ENCODE measurements around the gene RFTN1. TPM values are rescaled to one million over a fixed set of nuclear protein-coding genes. Genes with fewer than 3 reads are reported as not detected.
"Not testable (repeated sequence)": the region's sequence is repeated elsewhere in the genome, so short reads cannot be mapped to it uniquely, and the experiment has no call there.

RFTN1 gene
- total RNA-seq, 4 donors from 2014 or later: 11.2 to 39.5 (median 25.6) TPM

DNA sequence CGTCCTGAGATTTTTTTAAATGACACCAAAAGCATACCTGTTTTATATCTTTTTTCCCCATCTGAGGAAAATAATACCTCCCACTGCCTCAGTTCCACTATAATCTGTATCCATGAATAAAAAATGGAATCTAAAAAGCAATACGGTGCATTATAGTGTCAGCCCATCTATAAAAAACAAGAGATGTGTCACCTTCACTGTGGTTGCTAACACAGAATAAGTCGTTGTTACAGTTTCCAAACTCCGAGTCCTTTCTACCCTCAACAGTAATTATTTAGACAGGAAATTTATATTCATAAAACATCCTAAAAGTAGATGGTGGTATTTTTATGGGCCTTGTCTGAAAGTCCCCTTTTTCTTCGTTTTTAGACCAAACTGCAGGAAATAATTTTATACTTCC is 19.4 kb downstream of the RFTN1 start:
- no peak overlapping the region for H3K4me3 ChIP-seq (ENCODE audit: low read depth, poor library complexity, severe bottlenecking)
- no peak for TF ChIP-seq POLR2A (IDR thresholded peaks at IDR 0.05)
- DNase-seq (ENCODE audit: low spot score in 2 of 2): no peak
- intact Hi-C loops (cut with DNase I; ENCODE audit: low total_unique reads): no loop called here
- WGBS, 2 donors: 86 to 89% methylated on average over 5 of the region's 5 CpGs

DNA sequence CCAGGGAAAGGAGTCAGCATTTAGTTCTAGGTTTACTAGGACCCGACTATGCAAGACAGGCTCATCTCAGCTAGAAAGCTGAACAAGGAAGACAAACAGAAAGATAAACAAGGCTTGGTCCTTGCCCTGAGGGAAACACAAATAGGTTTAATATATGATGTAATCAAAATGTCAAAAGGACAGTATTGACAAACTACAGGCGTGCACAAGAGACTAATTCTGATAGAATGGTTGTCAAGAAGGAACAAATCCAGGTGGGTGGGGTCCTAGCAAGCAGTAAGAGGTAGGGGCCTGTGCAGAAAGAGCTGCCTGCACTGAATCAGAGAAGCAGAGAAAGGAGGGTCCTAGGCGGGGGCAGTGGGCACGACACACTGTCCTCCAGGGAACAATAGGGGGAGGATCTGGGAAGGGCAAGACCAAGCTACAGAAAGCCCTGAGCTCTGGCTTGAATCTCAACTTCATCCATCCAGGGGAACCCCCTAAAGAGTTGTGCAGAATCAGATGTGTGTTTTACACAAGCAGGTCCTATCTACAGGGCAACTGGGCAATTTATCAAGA is 23.4 kb downstream of the RFTN1 start:
- TF ChIP-seq POLR2A (IDR thresholded peaks at IDR 0.05): no peak
- TF ChIP-seq, protein P1, sequence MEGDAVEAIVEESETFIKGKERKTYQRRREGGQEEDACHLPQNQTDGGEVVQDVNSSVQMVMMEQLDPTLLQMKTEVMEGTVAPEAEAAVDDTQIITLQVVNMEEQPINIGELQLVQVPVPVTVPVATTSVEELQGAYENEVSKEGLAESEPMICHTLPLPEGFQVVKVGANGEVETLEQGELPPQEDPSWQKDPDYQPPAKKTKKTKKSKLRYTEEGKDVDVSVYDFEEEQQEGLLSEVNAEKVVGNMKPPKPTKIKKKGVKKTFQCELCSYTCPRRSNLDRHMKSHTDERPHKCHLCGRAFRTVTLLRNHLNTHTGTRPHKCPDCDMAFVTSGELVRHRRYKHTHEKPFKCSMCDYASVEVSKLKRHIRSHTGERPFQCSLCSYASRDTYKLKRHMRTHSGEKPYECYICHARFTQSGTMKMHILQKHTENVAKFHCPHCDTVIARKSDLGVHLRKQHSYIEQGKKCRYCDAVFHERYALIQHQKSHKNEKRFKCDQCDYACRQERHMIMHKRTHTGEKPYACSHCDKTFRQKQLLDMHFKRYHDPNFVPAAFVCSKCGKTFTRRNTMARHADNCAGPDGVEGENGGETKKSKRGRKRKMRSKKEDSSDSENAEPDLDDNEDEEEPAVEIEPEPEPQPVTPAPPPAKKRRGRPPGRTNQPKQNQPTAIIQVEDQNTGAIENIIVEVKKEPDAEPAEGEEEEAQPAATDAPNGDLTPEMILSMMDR (IDR thresholded peaks at IDR 0.05): no peak
- intact Hi-C loops (cut with DNase I; ENCODE audit: low total_unique reads): no loop called here
- 74 to 75% methylated on average over 4 of the region's 4 CpGs for WGBS, 2 donors
- no peak for DNase-seq (ENCODE audit: low spot score in 2 of 2)
- H3K4me3 ChIP-seq (ENCODE audit: low read depth, poor library complexity, severe bottlenecking): no peak overlapping the region

DNA sequence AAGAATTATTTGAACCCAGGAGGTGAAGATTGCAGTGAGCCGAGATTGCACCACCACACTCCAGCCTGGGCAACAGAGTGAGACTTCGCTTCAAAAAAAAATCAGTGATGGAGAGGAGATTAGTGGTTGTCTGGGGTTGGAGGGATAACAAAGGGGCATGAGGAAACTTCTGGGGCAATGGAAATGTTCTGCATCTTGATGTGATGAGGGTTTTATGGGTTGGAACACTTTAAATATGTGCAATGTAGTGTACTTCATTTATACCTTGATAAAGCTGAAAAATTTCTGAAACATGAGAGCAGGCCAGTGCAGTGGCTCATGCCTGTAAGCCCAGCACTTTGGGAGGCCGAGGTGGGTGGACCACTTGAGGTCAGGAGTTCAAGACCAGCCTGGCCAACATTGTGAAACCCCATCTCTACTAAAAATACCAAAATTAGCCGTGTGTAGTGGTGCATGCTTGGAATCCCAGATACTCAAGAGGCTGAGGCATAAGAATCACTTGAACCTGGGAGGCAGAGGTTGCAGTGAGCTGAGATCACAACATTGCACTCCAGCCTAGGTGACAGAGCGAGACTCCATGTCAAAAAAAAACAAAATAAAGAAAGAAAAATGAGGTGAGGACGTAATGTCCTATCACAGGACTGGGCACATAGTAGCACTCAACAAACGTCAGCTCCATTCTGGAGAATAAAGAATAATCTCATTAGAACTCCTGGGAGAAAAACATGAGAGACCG is 24.0 kb downstream of the RFTN1 start:
- DNase-seq (ENCODE audit: low spot score in 2 of 2); intact Hi-C loops (cut with DNase I; ENCODE audit: low total_unique reads); H3K4me3 ChIP-seq (ENCODE audit: low read depth, poor library complexity, severe bottlenecking): not testable (repeated sequence)
- WGBS, 2 donors: 92 to 95% methylated on average over 8 of the region's 8 CpGs

GRCh38 chr3:16488637-16489036 is 24.9 kb downstream of the RFTN1 start:
- no peak for DNase-seq (ENCODE audit: low spot score in 2 of 2)
- intact Hi-C loops (cut with DNase I; ENCODE audit: low total_unique reads): no loop called here
- WGBS, 2 donors: 87 to 91% methylated on average over 3 of the region's 3 CpGs
- H3K4me3 ChIP-seq (ENCODE audit: low read depth, poor library complexity, severe bottlenecking): no peak overlapping the region
- no peak for TF ChIP-seq POLR2A (IDR thresholded peaks at IDR 0.05)

DNA sequence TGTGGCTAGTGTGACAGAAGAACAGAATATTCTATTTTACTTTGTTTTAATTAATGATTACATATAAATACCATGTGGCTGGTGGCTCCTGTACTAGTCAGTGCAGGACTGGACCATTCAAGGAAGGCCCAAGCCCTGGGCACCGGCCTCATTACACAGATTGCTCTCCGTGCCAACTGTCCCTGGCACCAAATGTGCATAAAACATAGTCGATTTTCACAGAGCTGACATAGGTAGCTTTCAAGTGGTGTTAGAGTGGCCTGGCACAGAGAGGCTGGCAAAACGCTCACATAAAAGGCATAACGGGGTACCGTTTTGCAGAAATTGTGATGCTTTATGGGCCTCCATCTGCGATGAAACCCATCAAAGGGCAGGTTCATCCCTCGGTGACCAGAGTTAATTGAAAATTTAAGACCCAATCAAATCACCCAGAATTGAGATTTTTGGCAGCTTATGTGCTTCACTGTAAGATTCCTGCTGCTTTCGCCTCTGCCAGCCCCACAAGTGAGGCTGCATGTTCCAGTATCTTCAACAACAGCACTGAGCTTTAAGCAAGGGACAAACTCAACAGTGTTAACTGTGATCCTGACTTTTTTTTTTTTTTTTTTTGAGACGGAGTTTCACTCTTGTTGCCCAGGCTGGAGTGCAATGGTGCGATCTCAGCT is 25.9 kb downstream of the RFTN1 start:
- intact Hi-C loops (cut with DNase I; ENCODE audit: low total_unique reads): no loop called here
- H3K4me3 ChIP-seq (ENCODE audit: low read depth, poor library complexity, severe bottlenecking): no peak overlapping the region
- DNase-seq (ENCODE audit: low spot score in 2 of 2): no peak
- TF ChIP-seq, protein P1 (IDR thresholded peaks at IDR 0.05): no peak
- TF ChIP-seq POLR2A (IDR thresholded peaks at IDR 0.05): no peak
- 91 to 94% methylated on average over 11 of the region's 11 CpGs for WGBS, 2 donors

DNA sequence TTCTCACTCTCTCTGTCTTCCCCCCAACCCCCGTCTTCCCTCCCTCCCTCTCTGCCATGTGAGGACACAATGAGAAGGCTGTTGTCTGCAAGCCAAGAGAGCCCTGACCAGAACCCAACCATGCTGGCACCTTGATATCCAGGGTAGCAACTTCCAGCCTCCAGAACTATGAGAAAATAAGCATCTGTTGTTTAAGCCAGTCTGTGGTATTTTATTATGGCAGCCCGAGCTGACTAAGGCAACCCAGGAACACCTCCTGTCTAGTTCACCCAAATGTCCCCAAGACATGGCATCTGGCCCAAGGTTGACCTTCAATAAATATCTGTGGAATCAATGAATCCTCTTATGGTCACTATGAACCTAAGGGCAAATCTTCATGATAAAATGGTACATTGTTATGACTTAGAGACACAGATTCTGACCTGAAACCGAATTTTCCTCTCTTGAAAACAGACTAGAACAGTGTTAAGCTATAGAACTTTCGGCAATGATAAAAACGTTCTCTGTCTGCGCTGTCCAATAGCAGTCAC is 26.5 kb downstream of the RFTN1 start:
- WGBS, 2 donors: 89 to 91% methylated on average over 6 of the region's 6 CpGs
- no peak overlapping the region for H3K4me3 ChIP-seq (ENCODE audit: low read depth, poor library complexity, severe bottlenecking)
- intact Hi-C loops (cut with DNase I; ENCODE audit: low total_unique reads): no loop called here
- no peak for DNase-seq (ENCODE audit: low spot score in 2 of 2)
- no peak for TF ChIP-seq POLR2A (IDR thresholded peaks at IDR 0.05)
- TF ChIP-seq, protein P1 (IDR thresholded peaks at IDR 0.05): no peak

DNA sequence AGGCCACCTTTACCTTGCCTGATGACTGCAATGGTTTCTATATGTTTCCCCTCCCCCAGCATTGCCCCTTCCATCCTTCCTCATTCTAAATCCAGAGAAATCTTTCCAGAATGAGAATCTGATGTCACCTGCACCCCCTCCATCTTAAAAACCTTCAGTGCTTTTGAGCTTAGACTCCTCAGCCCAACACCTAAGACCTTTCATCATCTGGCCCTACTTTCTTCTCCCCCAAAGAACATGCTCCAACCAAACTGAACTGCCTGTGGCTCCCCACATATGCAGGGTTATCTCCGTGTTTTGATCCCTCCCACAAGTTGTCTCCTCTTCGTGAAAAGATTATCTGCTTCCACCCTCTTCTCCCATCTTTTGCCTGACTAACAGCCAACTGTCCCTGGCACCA is 27.3 kb downstream of the RFTN1 start:
- no peak overlapping the region for H3K4me3 ChIP-seq (ENCODE audit: low read depth, poor library complexity, severe bottlenecking)
- no peak for DNase-seq (ENCODE audit: low spot score in 2 of 2)
- intact Hi-C loops (cut with DNase I; ENCODE audit: low total_unique reads): no loop called here
- 88% methylated on average over 2 of the region's 2 CpGs for WGBS, 2 donors
- TF ChIP-seq, protein P1 (IDR thresholded peaks at IDR 0.05): no peak
- TF ChIP-seq POLR2A (IDR thresholded peaks at IDR 0.05): no peak

Data from lower leg skin (tissue), 4 donors.